GM20431 (cell line): ENCODE measurements around the gene TMPRSS7.

Experiments used
- in situ Hi-C: fragments of 300-500 bp; cut with MseI, MboI; formaldehyde crosslinking; loops from one replicate; pipeline ENCODE4 v1.15.0; 2020; ENCODE audit warnings: low sequenced_read_pairs; ENCODE audit not compliant: unreplicated experiment

TMPRSS7 gene

GRCh38 chr3:112092496-112093179 lies 58.1 kb downstream of the TMPRSS7 start:
- in situ Hi-C loops, result no loop called here

GRCh38 chr3:112093180-112093522 lies 58.6 kb downstream of the TMPRSS7 start:
- in situ Hi-C loops, result no loop called here

GRCh38 chr3:112095731-112096130 lies 61.2 kb downstream of the TMPRSS7 start:
- in situ Hi-C loops, result no loop called here

- in situ Hi-C loops, result no loop called here
Measured at GRCh38 chr3:112096176-112096575, 61.6 kb downstream of the TMPRSS7 start.

- in situ Hi-C loops, result no loop called here
Measured at GRCh38 chr3:112097378-112097777, 62.8 kb downstream of the TMPRSS7 start.

GRCh38 chr3:112101916-112102315 lies 67.4 kb downstream of the TMPRSS7 start:
- in situ Hi-C loops, result loop anchor here (25.0 kb wide), 1 partner anchor 210 kb away; no protein-coding TSS in a partner anchor

- in situ Hi-C loops, result loop anchor here (25.0 kb wide), 1 partner anchor 208 kb away; no protein-coding TSS in a partner anchor
Measured at GRCh38 chr3:112104774-112105173, 70.2 kb downstream of the TMPRSS7 start.

- in situ Hi-C loops, result loop anchor here (25.0 kb wide), 1 partner anchor 203 kb away; no protein-coding TSS in a partner anchor
Measured at GRCh38 chr3:112109322-112109721, 74.8 kb downstream of the TMPRSS7 start.

- in situ Hi-C loops, result loop anchor here (25.0 kb wide), 1 partner anchor 200 kb away; no protein-coding TSS in a partner anchor
Measured at GRCh38 chr3:112111785-112112402, 77.4 kb downstream of the TMPRSS7 start.

GRCh38 chr3:112114576-112115160 lies 80.1 kb downstream of the TMPRSS7 start:
- in situ Hi-C loops, result loop anchor here (25.0 kb wide), 1 partner anchor 198 kb away; no protein-coding TSS in a partner anchor

- in situ Hi-C loops, result loop anchor here (25.0 kb wide), 1 partner anchor 197 kb away; no protein-coding TSS in a partner anchor
Measured at GRCh38 chr3:112115161-112115739, 80.7 kb downstream of the TMPRSS7 start.

GRCh38 chr3:112115806-112116383 lies 81.4 kb downstream of the TMPRSS7 start:
- in situ Hi-C loops, result loop anchor here (25.0 kb wide), 1 partner anchor 196 kb away; no protein-coding TSS in a partner anchor

- in situ Hi-C loops, result loop anchor here (25.0 kb wide), 1 partner anchor 196 kb away; no protein-coding TSS in a partner anchor
Measured at GRCh38 chr3:112116748-112117186, 82.2 kb downstream of the TMPRSS7 start.

- in situ Hi-C loops, result loop anchor here (25.0 kb wide), 1 partner anchor 195 kb away; no protein-coding TSS in a partner anchor
Measured at GRCh38 chr3:112117415-112117814, 82.9 kb downstream of the TMPRSS7 start.

GRCh38 chr3:112117841-112118571 lies 83.5 kb downstream of the TMPRSS7 start:
- in situ Hi-C loops, result loop anchor here (25.0 kb wide), 1 partner anchor 194 kb away; no protein-coding TSS in a partner anchor

GRCh38 chr3:112119962-112120836 lies 85.7 kb downstream of the TMPRSS7 start:
- in situ Hi-C loops, result loop anchor here (25.0 kb wide), 1 partner anchor 192 kb away; no protein-coding TSS in a partner anchor

GRCh38 chr3:112121577-112122547 lies 87.3 kb downstream of the TMPRSS7 start:
- in situ Hi-C loops, result loop anchor here (25.0 kb wide), 1 partner anchor 190 kb away; no protein-coding TSS in a partner anchor
